ENCODE results near the gene KRTAP10-6.

DNA sequence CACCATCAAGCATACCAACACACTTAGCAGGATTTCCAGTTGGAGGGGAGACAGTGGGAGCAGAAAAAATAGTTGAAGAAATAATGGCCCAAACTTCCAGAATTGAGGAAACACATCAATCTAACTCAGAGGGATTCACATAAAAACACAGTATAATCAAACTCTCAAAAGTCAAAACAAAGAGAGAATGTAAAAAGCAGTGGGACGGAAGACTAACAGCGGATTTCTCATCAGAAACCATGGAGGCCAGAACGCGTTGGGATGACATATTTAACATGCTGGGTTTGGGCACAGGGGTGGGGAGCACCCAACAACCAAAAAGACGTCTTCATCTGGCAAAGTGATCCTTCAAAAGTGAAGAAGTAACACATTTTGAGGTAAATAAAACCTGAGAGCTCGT, 27.6 kb upstream of the KRTAP10-6 start:
- TF ChIP-seq, protein P1, sequence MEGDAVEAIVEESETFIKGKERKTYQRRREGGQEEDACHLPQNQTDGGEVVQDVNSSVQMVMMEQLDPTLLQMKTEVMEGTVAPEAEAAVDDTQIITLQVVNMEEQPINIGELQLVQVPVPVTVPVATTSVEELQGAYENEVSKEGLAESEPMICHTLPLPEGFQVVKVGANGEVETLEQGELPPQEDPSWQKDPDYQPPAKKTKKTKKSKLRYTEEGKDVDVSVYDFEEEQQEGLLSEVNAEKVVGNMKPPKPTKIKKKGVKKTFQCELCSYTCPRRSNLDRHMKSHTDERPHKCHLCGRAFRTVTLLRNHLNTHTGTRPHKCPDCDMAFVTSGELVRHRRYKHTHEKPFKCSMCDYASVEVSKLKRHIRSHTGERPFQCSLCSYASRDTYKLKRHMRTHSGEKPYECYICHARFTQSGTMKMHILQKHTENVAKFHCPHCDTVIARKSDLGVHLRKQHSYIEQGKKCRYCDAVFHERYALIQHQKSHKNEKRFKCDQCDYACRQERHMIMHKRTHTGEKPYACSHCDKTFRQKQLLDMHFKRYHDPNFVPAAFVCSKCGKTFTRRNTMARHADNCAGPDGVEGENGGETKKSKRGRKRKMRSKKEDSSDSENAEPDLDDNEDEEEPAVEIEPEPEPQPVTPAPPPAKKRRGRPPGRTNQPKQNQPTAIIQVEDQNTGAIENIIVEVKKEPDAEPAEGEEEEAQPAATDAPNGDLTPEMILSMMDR (conservative IDR thresholded peaks at IDR 0.05; ENCODE audit: low read depth, low read length) = no peak
- no peak for TF ChIP-seq EZH2 (IDR thresholded peaks at IDR 0.05; ENCODE audit: borderline replicate concordance, low read depth, low read length, poor library complexity, severe bottlenecking)
